ENCODE results near the gene TTC17. TPM values are rescaled to one million over a fixed set of nuclear protein-coding genes. Genes with fewer than 3 reads are reported as not detected.
A peak's percentile ranks its signal among the peaks of the same experiment; 100 is the strongest.

TTC17 gene
- total and polyA plus RNA-seq, 9 of the 15 experiments (the other 6 are each of a cell fraction or from before 2014, with no cell fraction given), result 19.7 to 99.1 (median 53.3) TPM

GRCh38 chr11:43358801-43359421 lies at the start of gene TTC17 (continued):
- no peak for TF ChIP-seq HOMEZ (CRISPR knock-in tag; IDR thresholded peaks at IDR 0.05)
- TF ChIP-seq SMARCA4 (IDR thresholded peaks at IDR 0.05), result no peak
- TF ChIP-seq RAD51 (IDR thresholded peaks at IDR 0.05; ENCODE audit: borderline replicate concordance, low read depth), result no peak
- TF ChIP-seq THRB (CRISPR knock-in tag; conservative IDR thresholded peaks at IDR 0.05), result 0 out of 2 replicates have a peak, but pooled peaks have one; percentile 25
- peak; percentile 46; the same call in 1 of the 2 replicates for TF ChIP-seq JUN (IDR thresholded peaks at IDR 0.05; ENCODE audit: borderline replicate concordance, low read depth, low read length)
- no peak for TF ChIP-seq JUN (CRISPR knock-in tag; IDR thresholded peaks at IDR 0.05; ENCODE audit: borderline replicate concordance)
- no peak for TF ChIP-seq MTA2 (IDR thresholded peaks at IDR 0.05; ENCODE audit: low read depth)
- peak; percentile 67 for TF ChIP-seq CCNT2 (IDR thresholded peaks at IDR 0.05; ENCODE audit: borderline replicate concordance, extremely low read depth, insufficient read length, low read depth, low read length)
- TF ChIP-seq RBFOX2 (IDR thresholded peaks at IDR 0.05; ENCODE audit: low read depth, low read length), result peak; percentile 98
- no peak for TF ChIP-seq NFYB (IDR thresholded peaks at IDR 0.05; ENCODE audit: extremely low read depth, insufficient read length)
- TF ChIP-seq FIP1L1 (IDR thresholded peaks at IDR 0.05; ENCODE audit: low read depth, low read length, poor library complexity, severe bottlenecking), result peak; percentile 76
- peak; percentile 61 for TF ChIP-seq HNRNPLL (IDR thresholded peaks at IDR 0.05; ENCODE audit: low read depth, low read length, poor library complexity, severe bottlenecking)
- 0 out of 2 replicates have a peak, but pooled peaks have one; percentile 28 for TF ChIP-seq ATF4 (CRISPR knock-in tag; IDR thresholded peaks at IDR 0.05)
- peak; percentile 54 for TF ChIP-seq SAP30 (IDR thresholded peaks at IDR 0.05; ENCODE audit: borderline replicate concordance, insufficient read depth, low read depth, low read length, poor library complexity, severe bottlenecking)
- peak; percentile 49; the same call in 1 of the 2 replicates for TF ChIP-seq MYC (IDR thresholded peaks at IDR 0.05; ENCODE audit: low read depth, low read length)
- peak; percentile 83; the same call in 1 of the 2 replicates for TF ChIP-seq MYC (CRISPR knock-in tag; IDR thresholded peaks at IDR 0.05; ENCODE audit: borderline replicate concordance, low read depth)
- peak; percentile 68 for TF ChIP-seq E2F8 (IDR thresholded peaks at IDR 0.05; ENCODE audit: low read depth, partially characterized antibody)
- peak; percentile 61; the same call in 1 of the 2 replicates for TF ChIP-seq PHB (CRISPR knock-in tag; IDR thresholded peaks at IDR 0.05)
- TF ChIP-seq ZNF23 (CRISPR knock-in tag; IDR thresholded peaks at IDR 0.05), result no peak
- TF ChIP-seq HLTF (IDR thresholded peaks at IDR 0.05), result no peak; the same call in 1 of the 2 replicates

Data from K562 (cell line).